Neural cell (in vitro differentiated cells): ENCODE data around the gene RBMS3. TPM values are rescaled to one million over a fixed set of nuclear protein-coding genes. Genes with fewer than 3 reads are reported as not detected.

Experiments
- H2AFZ ChIP-seq: fragments of 200-600, 300-800 bp; sonication (generic), shearing (Covaris generic); 2 replicates; pipeline ENCODE4 v1.6.0; 2014; ENCODE audit warnings: low read depth, mild to moderate bottlenecking, antibody characterized with exemption, low read length, moderate library complexity
- H3F3A ChIP-seq: fragments of 200-600 bp; shearing (Covaris generic); 2 replicates; pipeline ENCODE4 v1.6.1; 2016; ENCODE audit warnings: mild to moderate bottlenecking, moderate library complexity, mixed read lengths, antibody characterized with exemption, low read length; ENCODE audit not compliant: insufficient read depth, poor library complexity, severe bottlenecking
- H3K27ac ChIP-seq: fragments of 200-600, 300-800 bp; sonication (generic), shearing (Covaris generic); 2 replicates; pipeline ENCODE4 v1.5.1; 2014; ENCODE audit warnings: mild to moderate bottlenecking, low read length, moderate library complexity
- H3K27me3 ChIP-seq: fragments of 300-800, 200-600 bp; sonication (generic), shearing (Covaris generic); 2 replicates; pipeline ENCODE4 v1.6.0; 2014; ENCODE audit warnings: mild to moderate bottlenecking, low read depth, low read length, moderate library complexity; ENCODE audit not compliant: insufficient read depth
- H3K36me3 ChIP-seq: fragments of 300-800, 200-600 bp; sonication (generic), shearing (Covaris generic); 2 replicates; pipeline ENCODE4 v1.5.1; 2014; ENCODE audit warnings: mild to moderate bottlenecking, antibody characterized with exemption, low read length, moderate library complexity; ENCODE audit not compliant: insufficient read depth
- H3K4me2 ChIP-seq: fragments of 300-800, 200-600 bp; sonication (generic), shearing (Covaris generic); 2 replicates; pipeline ENCODE4 v1.6.0; 2014; ENCODE audit warnings: mild to moderate bottlenecking, low read length
- H3K4me3 ChIP-seq: fragments of 300-800, 200-600 bp; sonication (generic), shearing (Covaris generic); 2 replicates; pipeline ENCODE4 v1.5.1; 2014; ENCODE audit warnings: mild to moderate bottlenecking, low read length, moderate library complexity
- H3K79me2 ChIP-seq: fragments of 200-600 bp; shearing (Covaris generic); replicated peaks from 2 replicates; pipeline ENCODE4 v1.6.0; 2014; ENCODE audit warnings: mild to moderate bottlenecking, low read length, moderate library complexity; ENCODE audit not compliant: insufficient read depth
- H3K9ac ChIP-seq: fragments of 300-800, 200-600 bp; sonication (generic), shearing (Covaris generic); 2 replicates; pipeline ENCODE4 v1.6.1; 2016; ENCODE audit warnings: mild to moderate bottlenecking, low read length, mixed read lengths
- H3K9me2 ChIP-seq: fragments of 200-600 bp; shearing (Covaris generic); 2 replicates; pipeline ENCODE4 v1.6.1; 2016; ENCODE audit warnings: mild to moderate bottlenecking, low read length, mixed read lengths; ENCODE audit not compliant: insufficient read depth
- H3K9me3 ChIP-seq: fragments of 200-600, 300-800 bp; sonication (generic), shearing (Covaris generic); 2 replicates; pipeline ENCODE4 v1.6.1; 2016; ENCODE audit warnings: mild to moderate bottlenecking, mixed run types, low read length, moderate library complexity, mixed read lengths
- H4K20me1 ChIP-seq: fragments of 200-600 bp; shearing (Covaris generic); 2 replicates; pipeline ENCODE4 v1.6.1; 2016; ENCODE audit warnings: mild to moderate bottlenecking, mixed run types; ENCODE audit not compliant: insufficient read depth
- EP300 ChIP-seq: fragments of 450-650 bp; conservative IDR thresholded peaks from 2 replicates; pipeline ENCODE4 v1.6.1; 2014; ENCODE audit warnings: antibody characterized with exemption, mild to moderate bottlenecking, moderate library complexity; ENCODE audit not compliant: poor library complexity, severe bottlenecking
- EZH2 ChIP-seq: fragments of 200-600, 300-800 bp; shearing (Covaris generic), sonication (generic); IDR thresholded peaks from 2 replicates; pipeline ENCODE4 v1.6.1; 2014; ENCODE audit warnings: antibody characterized with exemption, low read length, borderline replicate concordance, mild to moderate bottlenecking; ENCODE audit not compliant: insufficient read depth, poor library complexity, severe bottlenecking
- MXI1 ChIP-seq: fragments of 450-650 bp; conservative IDR thresholded peaks from 2 replicates; pipeline ENCODE4 v1.6.1; 2014; ENCODE audit warnings: antibody characterized with exemption, mild to moderate bottlenecking; ENCODE audit not compliant: poor library complexity, severe bottlenecking
- POLR2AphosphoS5 ChIP-seq: IDR thresholded peaks from 2 replicates; pipeline ENCODE4 v1.6.1; 2012
- RAD21 ChIP-seq: fragments of 450-650 bp; conservative IDR thresholded peaks from 2 replicates; pipeline ENCODE4 v1.6.1; 2014; ENCODE audit warnings: antibody characterized with exemption, mild to moderate bottlenecking, moderate library complexity
- REST ChIP-seq: IDR thresholded peaks from 2 replicates; pipeline ENCODE4 v1.6.1; 2012; ENCODE audit warnings: borderline replicate concordance
- SMC3 ChIP-seq: fragments of 450-650 bp; conservative IDR thresholded peaks from 2 replicates; pipeline ENCODE4 v1.6.1; 2014; ENCODE audit warnings: antibody characterized with exemption, mild to moderate bottlenecking, moderate library complexity; ENCODE audit not compliant: poor library complexity
- TAF1 ChIP-seq: IDR thresholded peaks from 2 replicates; pipeline ENCODE4 v1.6.1; 2012; ENCODE audit warnings: low read depth
- polyA plus RNA-seq: library from polyadenylated mRNA; depleted of rRNA; stranded (reverse); fragments of >200 nt; gene quantifications from 2 replicates; pipeline ENCODE4 v1.2.3, GENCODE V29; 2014
- TF ChIP-seq, protein P1 (sequence below): fragments of 450-650 bp; IDR thresholded peaks from 2 replicates; pipeline ENCODE4 v1.5.1; 2014; ENCODE audit warnings: antibody characterized with exemption, mild to moderate bottlenecking, moderate library complexity; ENCODE audit not compliant: poor library complexity, severe bottlenecking

The RBMS3 gene
- polyA plus RNA-seq, 1 donor from 2014 or later, result 0.53 TPM

DNA sequence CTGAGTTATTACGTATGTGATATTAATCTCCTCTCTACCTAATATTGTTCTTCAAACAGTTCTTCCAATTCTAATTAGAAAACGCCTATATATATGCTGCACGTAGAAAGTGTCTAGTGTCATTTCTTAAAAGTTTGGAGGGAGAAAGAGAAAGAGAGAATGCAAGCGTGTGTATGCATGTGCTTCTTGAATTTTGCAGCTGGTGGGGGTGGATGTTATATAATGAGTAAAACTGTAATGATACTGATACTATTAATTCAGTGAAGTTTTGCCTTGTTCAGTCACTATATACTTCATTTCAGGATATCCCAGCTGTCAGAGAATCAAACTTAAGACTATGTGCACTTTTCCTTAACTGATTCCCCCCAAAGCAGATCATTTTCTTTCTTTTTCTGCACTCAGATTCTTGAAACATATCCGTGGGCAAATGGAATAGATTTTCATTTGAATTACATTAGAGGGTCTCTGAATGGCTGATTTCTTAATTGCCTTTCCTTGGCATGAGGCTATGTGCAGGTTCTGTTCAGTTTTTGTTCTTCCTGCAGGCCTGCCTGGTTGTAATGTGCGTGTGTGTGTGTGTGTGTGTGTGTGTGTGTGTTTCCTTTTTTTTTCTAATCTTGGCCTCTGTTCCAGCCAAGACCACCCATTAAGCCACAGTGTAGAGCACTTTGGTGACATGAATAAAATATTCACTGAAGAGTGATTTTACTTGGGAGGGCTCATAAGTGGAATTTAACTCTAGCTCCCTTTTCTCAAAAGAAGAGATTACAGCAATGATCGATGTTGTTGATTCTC lies 617.5 kb downstream of the RBMS3 start:
- no peaks in the 10 kb centered on the region for H3K27me3 ChIP-seq
- H3K4me2 ChIP-seq, result no peak overlapping the region
- no peak overlapping the region for H3K9ac ChIP-seq
- no peaks in the 10 kb centered on the region for H4K20me1 ChIP-seq
- no peaks in the 10 kb centered on the region for H3F3A ChIP-seq
- no peak for TF ChIP-seq REST
- no peak for TF ChIP-seq RAD21
- no peak for TF ChIP-seq MXI1
- no peak for TF ChIP-seq SMC3
- no peak for TF ChIP-seq TAF1
- TF ChIP-seq, protein P1, sequence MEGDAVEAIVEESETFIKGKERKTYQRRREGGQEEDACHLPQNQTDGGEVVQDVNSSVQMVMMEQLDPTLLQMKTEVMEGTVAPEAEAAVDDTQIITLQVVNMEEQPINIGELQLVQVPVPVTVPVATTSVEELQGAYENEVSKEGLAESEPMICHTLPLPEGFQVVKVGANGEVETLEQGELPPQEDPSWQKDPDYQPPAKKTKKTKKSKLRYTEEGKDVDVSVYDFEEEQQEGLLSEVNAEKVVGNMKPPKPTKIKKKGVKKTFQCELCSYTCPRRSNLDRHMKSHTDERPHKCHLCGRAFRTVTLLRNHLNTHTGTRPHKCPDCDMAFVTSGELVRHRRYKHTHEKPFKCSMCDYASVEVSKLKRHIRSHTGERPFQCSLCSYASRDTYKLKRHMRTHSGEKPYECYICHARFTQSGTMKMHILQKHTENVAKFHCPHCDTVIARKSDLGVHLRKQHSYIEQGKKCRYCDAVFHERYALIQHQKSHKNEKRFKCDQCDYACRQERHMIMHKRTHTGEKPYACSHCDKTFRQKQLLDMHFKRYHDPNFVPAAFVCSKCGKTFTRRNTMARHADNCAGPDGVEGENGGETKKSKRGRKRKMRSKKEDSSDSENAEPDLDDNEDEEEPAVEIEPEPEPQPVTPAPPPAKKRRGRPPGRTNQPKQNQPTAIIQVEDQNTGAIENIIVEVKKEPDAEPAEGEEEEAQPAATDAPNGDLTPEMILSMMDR, result no peak
- no peak for TF ChIP-seq POLR2AphosphoS5
- TF ChIP-seq EP300, result no peak
- no peak for TF ChIP-seq EZH2
- H3K9me2 ChIP-seq, result no peaks in the 10 kb centered on the region
- no peak overlapping the region for H3K27ac ChIP-seq
- no peaks in the 10 kb centered on the region for H3K36me3 ChIP-seq
- no peak overlapping the region for H2AFZ ChIP-seq
- H3K4me3 ChIP-seq, result no peak overlapping the region
- no peaks in the 10 kb centered on the region for H3K9me3 ChIP-seq
- no peaks in the 10 kb centered on the region for H3K79me2 ChIP-seq

GRCh38 chr3:29899021-29899420 lies 618.1 kb downstream of the RBMS3 start:
- Histone ChIP-seq H3K9me2 (no peaks in the 10 kb centered on the region), H3K27me3 (no peaks in the 10 kb centered on the region), H3K36me3 (no peaks in the 10 kb centered on the region), H3K79me2 (no peaks in the 10 kb centered on the region), H3K9me3 (no peaks in the 10 kb centered on the region), H3K4me2 (no peak overlapping the region), H2AFZ (no peak overlapping the region), H3F3A (no peaks in the 10 kb centered on the region), H3K9ac (no peak overlapping the region), H3K27ac (no peak overlapping the region), H3K4me3 (no peak overlapping the region), H4K20me1 (no peaks in the 10 kb centered on the region)
- TF ChIP-seq, protein P1, result no peak
- TF ChIP-seq REST, result no peak
- no peak for TF ChIP-seq MXI1
- no peak for TF ChIP-seq EP300
- TF ChIP-seq TAF1, result no peak
- TF ChIP-seq RAD21, result no peak
- no peak for TF ChIP-seq SMC3
- TF ChIP-seq POLR2AphosphoS5, result no peak
- TF ChIP-seq EZH2, result no peak
